Fibroblast of the aortic adventitia (primary cell): ENCODE measurements around the gene CLEC16A. TPM values are rescaled to one million over a fixed set of nuclear protein-coding genes. Genes with fewer than 3 reads are reported as not detected.

Source experiments
- DNase-seq: peaks from one replicate; pipeline ENCODE4 v3.0.0-alpha.2; 2010; ENCODE audit warnings: low read depth
- H3K4me3 ChIP-seq: 2 replicates; pipeline ENCODE4 v1.5.1; 2011; ENCODE audit warnings: low read depth, mild to moderate bottlenecking, control low read depth, low read length, moderate library complexity
- CTCF ChIP-seq: IDR thresholded peaks from 2 replicates; pipeline ENCODE4 v1.5.1; 2011; ENCODE audit warnings: mild to moderate bottlenecking, low read length, control low read depth, inconsistent platforms; ENCODE audit not compliant: insufficient read depth
- total RNA-seq: library from RNA; depleted of rRNA; stranded (reverse); fragments of >200 nt; gene quantifications from 2 replicates; pipeline ENCODE4 v1.2.3, GENCODE V29; 2012; ENCODE audit warnings: low replicate concordance

The CLEC16A gene
- total RNA-seq, 1 donor: 16.3 TPM

- TF ChIP-seq CTCF: no peak
- no peak overlapping the region for H3K4me3 ChIP-seq
- no peak for DNase-seq
Measured at GRCh38 chr16:11161439-11161838, 217.1 kb downstream of the CLEC16A start.

DNA sequence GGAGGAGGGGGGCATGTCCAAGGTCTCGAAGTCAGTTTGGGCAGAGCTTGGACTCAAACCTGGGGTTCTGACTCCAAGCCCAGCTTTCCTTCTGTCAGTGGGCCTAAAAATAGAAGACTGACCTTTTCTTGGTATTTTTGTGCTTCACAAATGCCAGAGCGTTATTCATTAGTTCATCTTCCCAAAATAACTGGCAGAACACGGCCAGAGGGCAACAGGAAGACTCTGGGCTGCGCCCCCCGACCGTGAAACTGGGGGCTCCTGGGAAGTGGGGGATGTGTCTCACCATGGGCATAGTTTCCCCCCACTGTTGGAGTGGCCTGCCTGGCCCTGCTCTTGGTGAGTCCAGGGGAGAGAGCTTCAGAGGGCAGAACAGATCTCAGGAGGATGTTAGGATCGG, 217.6 kb downstream of the CLEC16A start:
- peak; percentile 25 for DNase-seq
- no peak overlapping the region for H3K4me3 ChIP-seq
- TF ChIP-seq CTCF: no peak

DNA sequence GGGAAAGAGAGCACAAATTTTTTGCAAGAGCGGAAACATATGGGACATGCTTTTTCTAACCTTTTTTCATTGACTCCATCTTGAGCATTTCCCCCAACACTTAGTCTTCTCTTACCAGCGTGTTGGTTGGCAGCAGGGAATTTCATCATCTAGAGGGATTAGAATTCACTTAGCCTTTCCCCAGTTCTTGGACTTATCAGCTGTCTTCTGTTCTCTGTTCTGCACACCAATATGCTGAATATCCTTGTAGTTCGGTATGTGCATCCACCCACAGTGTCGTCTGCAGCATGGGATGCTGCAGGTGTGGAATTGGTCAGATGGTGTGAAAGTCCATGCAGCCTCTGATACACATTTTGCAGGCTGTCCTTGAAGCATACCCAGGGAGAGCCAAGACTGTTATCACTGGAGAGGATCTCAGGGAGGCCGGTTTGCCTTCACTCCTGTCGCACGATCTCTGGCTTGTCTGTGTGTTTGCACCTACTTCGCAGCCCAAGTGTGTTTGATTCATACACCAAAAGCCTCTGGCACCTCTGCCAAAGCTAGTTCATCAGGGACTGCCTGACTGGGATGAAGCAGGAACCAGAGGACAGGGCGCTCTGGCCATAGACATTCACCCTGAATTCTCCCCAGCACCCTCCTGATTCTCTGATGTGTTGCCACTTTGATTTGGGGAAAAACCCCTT, 218.4 kb downstream of the CLEC16A start:
- no peak overlapping the region for H3K4me3 ChIP-seq
- no peak for TF ChIP-seq CTCF
- no peak for DNase-seq

GRCh38 chr16:11163761-11164261, 219.4 kb downstream of the CLEC16A start:
- no peak for DNase-seq
- TF ChIP-seq CTCF: no peak
- H3K4me3 ChIP-seq: no peak overlapping the region

DNA sequence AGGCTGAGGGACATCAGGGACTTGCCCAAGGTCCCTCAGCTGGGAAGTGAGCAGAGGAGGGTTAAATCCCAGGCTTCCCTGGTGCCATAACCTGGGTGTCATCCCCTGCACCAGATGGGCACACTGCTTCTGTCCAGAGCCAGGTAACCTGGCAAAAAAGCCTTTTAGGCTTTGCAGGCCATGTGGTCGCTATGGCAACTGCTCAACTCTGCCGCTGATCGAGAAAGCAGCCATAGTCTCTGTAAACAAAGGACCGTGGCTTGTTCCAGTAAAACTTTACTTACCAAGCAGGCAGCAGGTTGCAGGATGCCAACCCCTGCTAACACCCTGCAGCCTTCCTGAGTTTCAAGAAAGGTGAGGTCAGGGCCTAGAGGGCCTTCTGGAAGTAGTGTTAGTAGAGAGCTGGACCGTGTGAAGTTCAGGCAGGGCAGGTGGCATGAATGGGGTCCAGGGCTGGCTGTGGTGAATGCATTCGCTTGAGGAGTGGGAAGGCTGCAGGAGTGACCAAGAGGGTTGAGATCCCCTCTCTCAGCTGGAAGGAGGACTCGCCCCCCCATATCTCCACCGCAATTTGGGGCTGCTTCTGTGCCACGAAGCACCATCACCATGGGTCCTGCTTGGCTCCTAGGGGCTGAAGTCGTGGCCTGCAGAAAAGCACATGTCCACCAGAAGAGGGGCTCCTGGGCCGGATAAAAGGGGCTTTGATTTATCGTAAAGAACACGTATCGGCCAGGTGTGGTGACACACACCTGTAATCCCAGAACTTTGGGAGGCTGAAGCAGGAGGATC, 220.3 kb downstream of the CLEC16A start:
- no peak for TF ChIP-seq CTCF

GRCh38 chr16:11165349-11165748, 221.0 kb downstream of the CLEC16A start:
- no peak for DNase-seq
- TF ChIP-seq CTCF: no peak
- no peak overlapping the region for H3K4me3 ChIP-seq

More for the DNA sequence above, 220.3 kb downstream of the CLEC16A start:
- DNase-seq: no peak
- H3K4me3 ChIP-seq: no peak overlapping the region
